GM18868 (cell line): ENCODE results near the gene SSH3.
A peak's percentile ranks its signal among the peaks of the same experiment; 100 is the strongest.

ENCODE experiments used
- ATAC-seq: cut with Tn5 transposase; IDR thresholded peaks from one replicate; pipeline ENCODE4 v1.9.1; 2021; ENCODE audit warnings: mild to moderate bottlenecking, moderate library complexity; ENCODE audit not compliant: unreplicated experiment

Gene SSH3

DNA sequence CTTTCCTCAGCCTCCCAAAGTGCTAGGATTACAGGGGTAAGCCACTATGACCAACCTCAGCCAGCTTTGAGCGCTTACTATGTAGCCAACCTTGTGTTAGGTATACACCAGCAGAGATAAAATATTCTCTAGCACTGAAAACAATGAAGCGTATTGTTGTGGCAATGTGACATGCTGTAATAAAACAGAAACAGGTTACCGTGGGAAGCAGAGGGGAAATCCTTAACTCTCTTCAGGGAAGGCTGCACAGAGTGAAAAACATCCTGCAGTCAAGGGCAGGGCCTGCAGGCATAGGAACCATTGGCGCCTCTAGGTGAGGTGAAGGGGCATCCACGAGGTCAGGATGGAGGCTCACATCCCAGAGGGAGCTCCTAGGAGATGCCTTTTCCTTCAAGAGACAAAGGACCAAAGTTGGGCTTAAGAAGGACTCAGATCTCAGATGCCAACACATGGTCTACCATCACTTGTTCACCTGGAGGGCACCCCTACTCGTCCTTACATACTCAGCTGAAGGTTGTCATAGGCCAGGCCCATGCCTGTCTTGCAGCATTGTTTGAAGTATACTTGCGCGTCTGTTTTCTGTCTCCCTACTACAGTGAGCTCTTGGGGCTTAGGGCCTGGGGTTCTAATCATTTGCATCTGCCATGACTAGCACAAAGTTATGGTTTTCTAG is 42.1 kb downstream of the SSH3 start:
- ATAC-seq = no peak

DNA sequence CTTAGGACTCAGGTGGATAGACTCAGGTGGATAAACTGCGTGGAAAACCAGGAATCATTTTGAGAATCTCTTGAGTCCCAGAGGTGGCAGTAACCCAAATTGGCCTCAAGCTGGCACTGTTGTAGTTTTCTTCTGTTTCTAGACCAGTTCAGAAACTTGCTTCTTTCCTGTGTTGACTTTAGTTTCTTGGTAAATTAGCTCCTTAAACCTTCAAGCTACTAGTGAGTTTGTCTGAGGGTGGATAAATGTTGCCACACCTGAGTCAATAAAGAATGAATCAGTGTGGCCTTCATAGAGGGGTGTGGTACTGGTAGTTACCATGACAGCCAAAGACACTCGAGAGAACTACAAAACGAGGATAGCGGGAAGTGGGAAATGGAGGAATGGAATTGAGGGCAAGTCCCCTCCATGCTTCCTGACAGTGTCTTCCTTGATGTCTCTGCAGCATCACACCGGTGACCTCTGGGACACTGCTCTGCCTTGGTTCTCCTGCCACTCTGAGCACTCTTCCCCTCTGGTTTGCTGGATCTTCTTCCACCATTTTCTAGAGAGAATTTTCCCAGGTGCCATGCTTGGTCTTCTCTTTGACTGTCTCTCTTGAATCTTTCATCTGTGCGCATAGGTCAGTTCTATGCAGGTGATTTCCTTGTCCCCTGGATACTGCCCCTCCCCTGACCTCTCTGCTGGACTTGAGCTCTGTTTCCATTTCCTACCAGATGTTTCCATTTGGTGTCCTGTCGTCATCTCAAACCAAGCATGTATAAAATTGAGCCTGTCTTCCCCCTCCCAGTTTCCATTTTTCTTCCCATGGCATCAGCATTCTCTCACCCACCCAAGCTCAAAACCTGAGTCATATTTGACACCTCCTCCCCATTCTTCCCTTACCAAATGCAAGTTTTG is 42.8 kb downstream of the SSH3 start:
- ATAC-seq = no peak

DNA sequence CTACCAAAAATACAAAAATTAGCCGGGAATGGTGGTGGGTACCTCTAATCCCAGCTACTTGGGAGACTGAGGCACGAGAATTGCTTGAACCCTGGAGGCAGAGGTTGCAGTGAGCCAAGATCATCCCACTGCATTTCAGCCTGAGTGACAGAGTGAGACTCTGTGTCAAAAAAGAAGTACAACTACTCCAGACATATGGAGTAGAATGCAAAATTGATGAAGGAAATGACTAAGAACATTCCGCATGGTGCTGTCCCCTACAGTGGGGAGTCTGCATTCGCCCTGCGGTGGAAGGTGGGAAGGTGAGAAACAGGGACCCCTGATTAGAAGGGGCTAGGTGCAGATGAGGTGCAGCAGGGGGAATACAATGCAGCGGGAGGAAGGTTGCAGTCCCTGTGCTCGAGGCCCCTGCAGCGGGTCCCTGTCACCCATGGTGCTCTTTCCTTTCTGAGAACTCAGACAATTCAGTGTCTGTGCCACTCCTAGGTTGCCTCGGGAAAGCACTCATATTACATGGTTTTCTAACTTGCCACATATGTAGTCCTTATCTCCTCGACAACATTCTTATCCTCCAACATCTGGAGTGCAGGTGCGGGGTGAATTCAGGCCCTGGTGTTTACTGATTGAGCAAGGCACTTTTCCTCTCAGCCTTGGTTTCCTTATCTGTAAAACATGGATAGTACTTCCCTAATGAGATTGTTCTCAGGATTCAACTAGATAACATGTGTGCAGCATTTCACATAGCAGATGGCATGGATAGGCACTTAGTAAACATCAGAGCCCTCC is 44.8 kb downstream of the SSH3 start:
- no peak for ATAC-seq

DNA sequence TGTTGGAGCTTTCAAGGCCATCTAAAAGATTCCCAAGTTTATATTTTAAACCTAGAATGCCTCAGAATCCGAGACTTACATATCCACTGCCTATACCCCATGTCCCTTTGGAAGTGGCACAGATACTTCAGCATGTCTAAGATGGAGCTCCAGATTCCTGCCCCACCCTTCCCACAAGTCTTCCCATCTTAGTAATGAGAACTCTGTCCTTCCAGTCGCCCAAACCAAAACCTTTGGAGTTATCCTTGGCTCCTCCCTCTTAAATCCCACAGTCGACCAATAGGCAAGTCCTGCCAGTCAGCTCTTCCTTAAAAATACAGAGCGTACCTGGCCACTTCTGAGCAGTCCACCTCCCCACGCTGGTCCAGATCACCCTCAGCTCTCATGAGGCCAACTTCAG is 45.7 kb downstream of the SSH3 start:
- no peak for ATAC-seq

DNA sequence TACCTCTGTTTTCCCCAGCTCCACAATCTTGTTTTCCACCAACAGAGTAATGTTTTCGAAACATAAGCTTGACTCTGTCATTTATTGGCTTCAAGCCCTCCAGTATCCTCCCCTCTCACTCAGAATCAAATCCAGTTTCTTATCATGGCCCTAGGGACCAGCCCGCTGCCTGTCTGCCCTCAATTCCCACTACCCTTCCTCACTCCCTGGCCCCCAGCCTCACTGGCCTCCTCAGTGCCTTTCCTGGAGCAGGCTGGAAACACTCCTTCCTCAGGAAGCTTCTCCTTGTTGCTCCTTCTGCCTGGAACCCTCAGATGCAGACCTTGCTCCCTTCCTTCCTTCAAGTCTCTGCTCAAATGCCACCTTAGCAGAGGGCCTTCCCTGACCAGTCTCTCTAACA is 46.1 kb downstream of the SSH3 start:
- ATAC-seq = no peak

DNA sequence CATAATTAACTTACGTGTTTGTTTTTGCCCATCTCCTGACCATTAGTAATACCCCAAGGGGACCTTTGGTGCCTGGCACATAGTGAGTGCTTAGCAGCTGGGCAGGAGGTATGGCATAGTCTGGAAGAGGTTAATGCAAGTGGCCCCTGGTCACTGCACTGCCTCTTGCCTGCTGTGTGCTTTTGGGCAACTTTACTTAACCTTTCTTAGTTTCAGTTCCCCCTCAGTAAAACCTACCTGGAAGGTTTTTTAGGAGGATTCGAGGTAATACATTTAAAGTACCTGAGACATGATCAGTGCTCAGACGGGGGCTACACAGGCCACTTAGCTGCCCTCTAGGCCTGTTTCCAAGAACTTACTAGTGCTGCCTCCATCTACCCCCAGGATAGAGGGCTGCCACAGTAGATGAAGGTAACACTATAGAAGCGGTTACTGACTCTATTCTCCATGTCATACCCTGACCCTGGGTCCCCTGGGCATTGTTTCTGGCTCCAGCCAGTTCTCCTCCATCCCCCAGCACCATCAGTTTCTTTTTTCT is 46.7 kb downstream of the SSH3 start:
- no peak for ATAC-seq

DNA sequence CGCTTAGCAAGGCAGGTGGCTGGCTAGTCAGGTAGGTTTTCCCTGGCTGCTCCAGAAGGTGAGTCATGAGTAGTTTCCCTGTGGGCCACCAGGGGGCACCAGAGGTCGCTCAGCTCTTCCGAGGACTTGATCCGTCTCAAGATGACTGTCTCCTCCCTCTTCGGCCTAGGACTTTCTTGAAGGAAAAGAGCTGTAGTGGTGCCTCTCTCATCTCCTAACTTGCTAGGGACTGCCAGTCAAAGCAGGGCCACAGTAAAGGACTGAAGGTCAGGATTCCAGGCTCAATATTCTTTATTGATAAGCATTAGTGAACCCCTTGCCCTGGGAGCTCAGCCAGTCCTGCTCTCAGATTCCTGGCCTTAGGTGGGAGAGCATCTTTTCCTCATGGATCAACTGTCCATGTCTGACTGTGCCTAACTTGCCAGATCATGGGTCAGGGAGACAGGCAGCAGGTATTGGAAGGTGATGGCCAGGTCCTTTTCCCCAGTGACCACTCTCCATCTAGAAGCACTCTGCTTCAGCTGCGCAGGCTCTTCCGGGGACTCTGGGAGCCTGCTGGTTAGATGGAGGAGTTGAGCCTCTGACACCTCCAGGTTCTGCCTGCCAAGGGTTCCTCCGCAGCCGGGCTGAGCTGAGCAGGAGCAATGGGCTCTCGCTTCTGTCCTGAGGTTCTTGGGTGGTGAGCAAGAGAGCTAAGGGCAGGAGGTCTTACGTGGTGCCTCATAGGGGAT is 48.1 kb downstream of the SSH3 start:
- no peak for ATAC-seq

DNA sequence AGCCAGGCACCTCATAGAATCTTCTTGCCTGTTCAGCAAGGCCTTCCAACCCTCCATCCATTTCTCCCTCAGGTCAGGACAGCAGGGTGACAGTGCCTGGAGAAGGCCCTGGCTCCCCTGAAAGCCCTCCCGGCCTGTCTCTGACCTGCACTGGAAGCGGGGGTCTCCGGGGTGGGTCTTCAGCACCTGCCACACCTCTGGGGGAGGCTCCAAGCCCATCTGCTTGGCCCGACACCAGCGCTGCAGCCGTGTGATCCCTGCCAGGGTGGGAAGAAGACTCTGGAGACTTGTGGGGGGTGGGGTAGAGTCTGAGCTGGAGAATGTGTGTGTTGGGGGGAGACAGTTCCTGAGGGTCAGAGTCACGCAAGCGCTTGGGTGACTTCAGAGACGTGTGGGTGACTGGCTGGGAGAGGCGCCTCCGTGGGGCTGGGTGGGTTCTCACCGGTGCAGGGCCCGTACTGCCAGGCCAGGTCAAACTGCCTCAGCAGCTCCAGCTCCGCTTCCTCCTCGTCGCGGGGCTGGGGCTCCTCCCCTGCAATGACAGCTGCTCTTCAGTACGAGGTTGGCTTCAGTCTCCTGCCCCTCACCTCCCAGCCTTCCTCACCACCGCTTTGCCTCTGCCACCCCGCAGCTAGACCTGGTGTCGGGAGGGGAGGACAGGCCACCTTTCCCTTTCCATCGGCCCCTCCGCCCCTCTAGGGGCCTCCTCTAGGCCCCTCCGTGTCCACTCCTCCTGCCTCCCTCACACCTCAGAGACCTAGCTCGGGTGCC is 49.4 kb downstream of the SSH3 start:
- peak; percentile 2 for ATAC-seq

DNA sequence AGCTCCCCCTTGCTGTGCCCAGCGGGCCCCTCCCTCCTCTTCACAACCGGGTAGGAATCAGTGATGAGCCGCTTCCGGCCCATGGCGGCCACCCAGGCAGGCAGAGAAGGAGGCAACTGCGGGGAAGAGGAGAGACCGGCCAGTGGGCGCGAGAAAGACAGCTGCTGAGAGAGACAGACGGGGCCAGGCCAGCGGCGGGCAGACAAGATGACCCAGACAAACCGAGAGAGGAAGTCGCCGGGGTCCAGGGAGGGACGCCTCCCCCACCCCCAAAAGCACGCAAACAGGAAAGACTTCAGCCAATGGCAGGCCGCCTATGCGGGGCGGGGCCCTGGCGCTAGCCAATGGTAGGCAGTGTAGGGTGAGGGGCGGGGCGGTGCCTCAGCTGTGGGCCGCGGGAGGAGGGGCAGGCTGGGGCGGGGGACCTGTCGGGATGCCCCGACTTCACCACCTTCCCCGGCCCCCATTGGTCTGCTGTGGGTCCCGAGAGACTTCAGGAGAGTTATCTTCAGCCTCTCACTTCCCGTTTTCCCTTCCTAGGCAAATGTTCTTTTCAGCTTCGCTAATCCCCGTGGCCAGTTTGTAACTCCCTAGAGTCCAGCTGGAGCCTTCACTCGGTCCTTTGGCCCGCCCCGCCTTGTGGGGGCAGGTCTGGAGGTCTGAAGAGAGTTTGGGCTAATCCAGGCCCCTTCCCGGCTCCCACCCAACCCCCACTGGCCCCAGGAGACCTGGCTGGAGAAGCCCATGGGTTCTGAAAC is 50.2 kb downstream of the SSH3 start, which contains the start of gene POLD4:
POLD4 (minus strand) TSS at position 230 of the 758 bp plus-strand sequence; CDS start at position 83, 147 bp downstream.
- ATAC-seq = peak; percentile 79

DNA sequence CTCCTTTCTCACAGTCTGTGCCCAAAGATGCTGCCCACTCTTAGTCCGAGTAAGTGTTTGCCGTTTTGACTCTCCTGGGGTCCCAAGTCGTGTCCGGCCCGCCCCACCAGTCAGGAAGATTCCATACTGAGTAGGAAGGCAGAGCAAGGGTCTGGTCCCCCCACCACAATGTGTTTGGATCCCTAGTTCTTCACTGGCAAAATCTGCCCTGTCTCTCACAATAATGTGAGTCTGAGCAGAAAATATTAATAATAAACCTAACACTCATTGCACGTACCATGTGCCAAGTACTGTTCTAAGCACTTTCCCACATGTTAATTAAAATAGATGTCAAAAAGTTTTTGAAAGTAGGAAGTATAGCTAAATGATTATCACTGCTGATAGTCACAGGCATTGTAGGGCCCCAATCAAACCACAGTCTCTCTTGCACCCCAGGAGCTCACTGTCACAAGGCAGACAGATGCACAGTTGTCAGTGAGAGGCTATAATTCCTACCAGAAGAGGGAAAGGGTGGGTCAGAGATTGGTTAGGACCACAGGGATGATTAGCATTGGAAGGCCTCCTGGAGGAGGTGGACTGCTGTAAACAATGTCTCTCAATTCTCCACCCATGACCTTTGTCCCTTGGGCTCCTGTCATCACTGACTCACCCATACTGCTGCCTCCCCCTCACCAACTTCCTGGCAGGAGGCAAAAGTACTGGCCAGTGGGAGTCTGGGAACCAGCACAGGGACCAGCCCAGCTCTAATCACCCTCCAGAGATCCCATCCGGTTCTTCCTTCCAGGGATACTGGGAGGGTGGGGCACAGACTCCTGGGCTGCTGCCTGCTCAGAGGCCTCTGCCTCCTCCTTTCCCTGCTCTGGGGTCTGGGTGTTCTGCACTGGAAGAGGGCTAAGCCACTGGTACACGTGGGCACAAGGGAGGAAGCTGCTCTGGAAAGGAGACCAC is 51.0 kb downstream of the SSH3 start:
- ATAC-seq = no peak

DNA sequence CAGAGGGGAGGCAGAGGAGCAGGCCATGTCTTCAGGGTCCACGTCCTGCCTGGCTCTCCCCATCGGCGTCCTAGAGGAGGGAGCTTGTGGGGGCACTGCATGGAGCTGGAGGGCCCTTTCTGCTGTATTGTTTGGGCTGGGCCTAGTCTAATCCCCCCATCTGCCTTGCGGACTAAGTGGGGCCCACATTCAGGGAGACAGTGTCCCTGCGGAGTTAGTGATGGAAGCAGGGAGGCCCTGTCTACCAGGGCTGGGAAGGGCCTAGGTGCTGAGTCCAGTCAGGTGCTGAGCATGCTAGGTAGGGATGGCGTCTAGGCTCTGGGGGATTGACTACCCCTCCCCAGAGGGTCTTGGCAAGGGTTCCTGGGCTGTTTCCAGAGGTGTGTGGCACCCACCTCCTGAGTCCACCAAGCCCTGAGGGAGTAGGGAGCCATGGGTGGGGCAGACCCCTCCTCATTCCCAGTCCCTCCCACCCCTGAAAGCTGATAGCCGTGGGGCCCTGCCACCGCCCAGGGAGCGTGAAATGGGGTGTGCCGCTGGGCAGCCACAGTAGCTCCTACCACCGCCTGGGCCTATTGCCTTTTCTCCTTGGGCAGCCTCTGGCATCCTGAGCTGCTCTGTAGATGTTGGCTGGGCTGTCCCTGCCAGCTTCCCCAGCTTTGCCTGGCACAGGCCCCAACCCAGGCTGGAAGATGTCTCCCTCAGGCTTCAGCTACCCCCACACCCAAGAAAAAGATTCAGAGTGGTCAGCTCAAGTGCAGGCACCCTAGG is 51.9 kb downstream of the SSH3 start:
- ATAC-seq = no peak

DNA sequence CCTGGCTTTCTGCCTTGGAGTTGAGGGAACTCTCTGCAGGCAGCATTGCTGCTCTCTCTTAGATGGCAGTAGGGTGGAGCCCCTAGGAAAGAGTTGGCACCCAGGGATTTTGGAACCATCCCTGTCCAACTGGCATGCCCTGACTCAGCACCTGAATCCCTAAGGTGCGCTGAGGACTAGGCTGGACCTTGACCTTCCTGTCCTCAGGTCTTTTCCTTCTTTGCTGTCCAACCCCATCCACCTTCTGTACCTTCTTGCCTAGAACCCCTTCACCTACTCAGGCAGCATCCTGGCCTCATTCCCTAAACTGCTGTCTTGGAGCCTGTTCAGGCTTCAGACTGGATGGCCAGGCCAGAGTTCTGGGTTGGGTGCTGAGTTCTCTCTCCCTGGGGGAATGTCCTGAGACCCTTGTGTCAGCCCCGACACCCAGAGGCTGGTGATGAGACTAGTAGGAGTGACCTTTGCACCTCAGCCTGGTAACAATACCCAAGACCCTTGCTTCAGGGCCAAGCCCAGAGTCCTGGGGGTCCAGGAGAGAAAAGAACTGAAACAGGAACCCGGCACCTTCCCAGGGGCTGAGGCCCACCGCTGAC is 52.6 kb downstream of the SSH3 start:
- ATAC-seq = no peak

DNA sequence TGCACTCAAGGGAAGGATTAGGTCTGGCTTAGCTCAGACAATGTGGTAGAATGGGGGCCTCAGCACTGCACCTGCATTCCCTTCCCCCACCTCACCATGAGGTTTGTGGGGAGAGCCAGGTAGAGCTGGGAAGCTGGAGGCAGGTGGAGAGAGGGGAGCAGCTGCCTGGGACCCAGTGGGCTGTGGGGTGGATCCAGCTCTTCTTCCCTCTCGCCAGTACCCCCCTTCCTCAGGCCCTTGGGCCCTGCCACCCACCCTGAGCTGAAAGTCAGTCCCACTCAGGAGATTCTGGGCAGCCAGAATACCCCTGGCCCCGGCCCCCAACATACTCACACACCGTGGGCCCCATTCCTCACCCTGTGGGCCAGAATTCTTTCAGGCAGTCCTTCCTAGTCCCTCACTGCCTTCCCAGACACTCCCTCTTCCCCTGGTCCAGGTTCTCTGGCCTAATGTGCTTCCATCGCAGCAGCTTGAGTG is 53.1 kb downstream of the SSH3 start:
- ATAC-seq = no peak

DNA sequence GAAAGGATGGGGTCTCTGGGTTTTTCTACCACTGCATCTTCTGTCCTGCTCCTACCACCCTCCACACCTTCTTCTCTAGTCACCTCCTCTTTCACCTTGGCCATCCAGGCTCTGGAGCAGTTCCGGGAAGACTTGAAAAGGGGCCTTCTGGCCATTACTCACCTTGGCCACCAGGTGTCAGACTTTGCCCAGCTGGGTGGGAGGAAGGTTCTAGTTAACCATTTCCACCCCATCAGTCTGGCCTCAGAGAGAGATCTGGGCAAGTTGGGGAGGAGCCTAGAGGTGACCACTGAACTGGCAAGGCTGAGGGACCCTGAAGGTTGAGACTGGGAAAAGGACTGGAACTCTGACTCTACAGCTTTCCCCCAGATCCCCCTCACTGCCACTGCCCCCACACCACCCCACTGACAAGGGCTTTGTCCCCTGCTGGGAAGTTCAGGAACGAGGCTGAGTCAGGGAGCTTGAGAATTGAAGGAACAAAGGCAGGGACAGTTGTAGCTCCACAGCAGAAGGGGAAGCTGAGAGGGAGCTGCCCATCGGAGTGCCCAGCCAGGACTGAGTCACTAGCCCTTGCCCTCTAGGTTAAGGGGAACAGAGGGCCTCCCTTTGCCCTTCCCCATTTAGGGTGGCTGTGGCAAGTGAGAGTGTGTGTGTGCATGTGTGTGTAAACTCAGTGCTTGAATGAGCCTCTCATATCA is 53.7 kb downstream of the SSH3 start:
- ATAC-seq = no peak

DNA sequence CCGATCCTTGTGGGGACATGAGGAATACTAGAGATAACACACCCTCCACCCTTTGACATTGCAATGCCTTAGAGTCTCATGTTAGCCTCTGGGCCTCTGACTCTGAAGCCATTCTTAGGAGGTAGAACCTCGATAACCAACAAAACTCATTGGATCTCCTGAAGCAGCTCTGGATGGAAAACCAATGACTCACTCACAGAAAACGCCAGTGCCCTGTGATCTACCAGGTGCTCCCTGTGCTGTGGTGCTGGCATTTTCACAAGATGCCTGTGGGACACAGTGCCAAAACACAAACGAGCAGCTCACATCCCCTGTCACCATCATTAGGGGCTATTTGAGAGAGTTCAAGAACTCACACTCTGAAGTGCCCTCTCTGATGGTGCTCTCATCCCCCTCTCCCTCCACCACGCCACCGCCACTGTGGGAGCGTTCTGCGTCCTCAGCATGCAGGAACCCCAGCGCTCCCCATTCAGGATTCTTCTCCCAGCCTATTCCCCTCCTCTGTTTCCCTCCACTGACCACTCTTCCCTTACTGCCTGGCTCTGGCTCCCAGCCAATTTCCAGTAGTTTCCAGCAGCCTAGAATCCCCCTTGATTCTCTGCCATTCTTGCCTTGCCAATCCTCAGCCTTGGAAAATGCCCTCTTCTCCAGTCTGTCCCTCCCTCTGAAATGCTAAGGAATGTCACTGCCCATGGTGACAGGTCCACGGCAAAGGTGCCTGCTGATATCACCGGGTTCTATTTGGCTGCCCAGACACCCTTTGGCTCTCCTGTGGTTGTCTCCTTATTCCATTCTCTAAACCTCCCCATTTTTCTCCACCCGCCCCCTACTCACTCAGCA is 54.7 kb downstream of the SSH3 start:
- ATAC-seq = no peak
